ENCODE measurements around the gene PRKAR2B.

Gene PRKAR2B

DNA sequence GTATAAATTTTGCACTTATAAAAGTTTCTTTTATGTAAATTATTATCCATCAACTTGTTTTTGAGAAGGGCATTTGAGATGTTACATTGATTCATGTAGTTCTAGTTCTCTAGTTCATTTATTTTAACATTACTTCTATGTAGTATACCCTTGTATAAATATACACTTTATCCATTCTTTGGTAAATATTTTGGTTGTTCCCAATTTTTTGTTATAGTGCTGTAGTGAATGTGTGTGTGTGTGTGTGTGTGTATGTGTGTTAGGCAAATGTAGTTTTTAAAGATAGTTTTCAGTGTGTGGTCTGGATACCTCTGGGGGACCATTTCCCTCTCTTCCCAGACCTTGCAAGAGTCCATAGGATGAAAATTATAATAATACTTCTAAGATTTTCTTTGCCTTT is 15.0 kb downstream of the PRKAR2B start:
- TF ChIP-seq, protein P1, sequence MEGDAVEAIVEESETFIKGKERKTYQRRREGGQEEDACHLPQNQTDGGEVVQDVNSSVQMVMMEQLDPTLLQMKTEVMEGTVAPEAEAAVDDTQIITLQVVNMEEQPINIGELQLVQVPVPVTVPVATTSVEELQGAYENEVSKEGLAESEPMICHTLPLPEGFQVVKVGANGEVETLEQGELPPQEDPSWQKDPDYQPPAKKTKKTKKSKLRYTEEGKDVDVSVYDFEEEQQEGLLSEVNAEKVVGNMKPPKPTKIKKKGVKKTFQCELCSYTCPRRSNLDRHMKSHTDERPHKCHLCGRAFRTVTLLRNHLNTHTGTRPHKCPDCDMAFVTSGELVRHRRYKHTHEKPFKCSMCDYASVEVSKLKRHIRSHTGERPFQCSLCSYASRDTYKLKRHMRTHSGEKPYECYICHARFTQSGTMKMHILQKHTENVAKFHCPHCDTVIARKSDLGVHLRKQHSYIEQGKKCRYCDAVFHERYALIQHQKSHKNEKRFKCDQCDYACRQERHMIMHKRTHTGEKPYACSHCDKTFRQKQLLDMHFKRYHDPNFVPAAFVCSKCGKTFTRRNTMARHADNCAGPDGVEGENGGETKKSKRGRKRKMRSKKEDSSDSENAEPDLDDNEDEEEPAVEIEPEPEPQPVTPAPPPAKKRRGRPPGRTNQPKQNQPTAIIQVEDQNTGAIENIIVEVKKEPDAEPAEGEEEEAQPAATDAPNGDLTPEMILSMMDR (IDR thresholded peaks at IDR 0.05; ENCODE audit: insufficient read depth, low read length, poor library complexity, severe bottlenecking) = no peak
- H3K4me3 ChIP-seq (replicated peaks; ENCODE audit: low read depth, low read length) = no peak overlapping the region
- H3K27me3 ChIP-seq (replicated peaks; ENCODE audit: control insufficient read depth, insufficient read depth, low read length) = no peaks in the 10 kb centered on the region
- DNase-seq (ENCODE audit: extremely low read depth, insufficient read length) = no peak
- no peaks in the 10 kb centered on the region for H3K36me3 ChIP-seq (ENCODE audit: control insufficient read depth, insufficient read depth, low read length)

DNA sequence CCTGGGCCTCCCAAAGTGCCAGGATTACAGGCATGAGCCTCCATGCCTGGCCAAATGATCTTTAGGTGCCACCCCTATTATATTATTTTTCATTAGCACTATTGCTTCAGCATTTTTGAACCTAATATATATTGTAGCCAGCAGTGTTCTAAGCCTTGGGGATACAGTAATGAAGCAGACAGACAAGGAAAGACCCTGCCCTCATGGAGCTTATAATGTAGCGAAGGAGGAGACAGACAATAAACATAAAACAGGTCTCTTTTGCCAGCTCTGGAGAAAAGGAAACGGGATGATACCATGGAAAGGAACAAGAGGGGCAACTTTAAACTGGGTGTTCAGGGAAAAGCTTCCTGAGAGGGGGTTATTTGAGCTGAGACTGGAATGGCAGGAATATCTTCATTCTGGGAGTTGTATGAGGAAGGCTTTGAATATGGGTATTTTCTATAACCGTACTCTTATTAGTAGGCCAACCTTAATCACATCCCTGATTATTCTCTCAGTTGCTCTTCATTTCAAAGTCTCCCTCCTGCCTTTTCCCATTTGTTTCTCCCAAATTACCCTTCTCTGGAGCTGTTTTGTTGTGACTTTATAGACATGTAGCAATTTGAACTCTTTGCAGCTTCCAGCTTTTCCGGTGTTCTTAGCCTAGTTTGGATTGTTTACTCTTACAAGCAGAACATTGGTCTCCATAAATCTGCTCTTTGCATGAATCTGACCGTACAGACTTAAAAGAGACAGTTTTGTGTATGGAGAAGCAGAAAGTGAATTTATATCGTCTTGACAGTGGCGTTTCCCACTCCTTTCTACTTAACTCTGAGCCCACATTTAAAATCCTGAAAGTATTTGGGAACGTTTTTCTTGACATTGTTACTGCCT is 19.0 kb downstream of the PRKAR2B start:
- DNase-seq (ENCODE audit: extremely low read depth, insufficient read length) = no peak
- H3K27me3 ChIP-seq (replicated peaks; ENCODE audit: control insufficient read depth, insufficient read depth, low read length) = no peaks in the 10 kb centered on the region
- no peaks in the 10 kb centered on the region for H3K36me3 ChIP-seq (ENCODE audit: control insufficient read depth, insufficient read depth, low read length)
- no peak overlapping the region for H3K4me3 ChIP-seq (replicated peaks; ENCODE audit: low read depth, low read length)
- TF ChIP-seq, protein P1 (IDR thresholded peaks at IDR 0.05; ENCODE audit: insufficient read depth, low read length, poor library complexity, severe bottlenecking) = no peak

DNA sequence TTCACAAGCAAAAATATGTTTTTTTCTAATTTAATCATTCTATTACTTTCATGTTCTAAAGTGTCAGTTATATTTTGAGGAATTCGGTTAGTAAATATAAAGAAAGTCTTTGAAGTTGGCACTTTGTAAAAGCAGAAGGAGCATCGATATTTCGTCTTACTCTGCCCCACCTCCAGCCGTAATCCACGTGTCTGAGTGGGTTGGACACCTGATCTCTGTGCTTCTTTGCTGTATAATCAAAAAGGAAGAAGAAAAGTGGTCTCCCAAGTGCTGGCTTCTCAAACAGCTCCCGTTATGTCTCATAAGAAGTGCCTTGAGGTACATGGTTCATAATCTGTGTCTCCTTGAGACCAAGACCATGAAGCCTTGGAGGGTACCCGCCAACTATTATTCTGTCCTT is 19.8 kb downstream of the PRKAR2B start:
- TF ChIP-seq, protein P1 (IDR thresholded peaks at IDR 0.05; ENCODE audit: insufficient read depth, low read length, poor library complexity, severe bottlenecking) = no peak
- no peak for DNase-seq (ENCODE audit: extremely low read depth, insufficient read length)
- no peaks in the 10 kb centered on the region for H3K27me3 ChIP-seq (replicated peaks; ENCODE audit: control insufficient read depth, insufficient read depth, low read length)
- H3K4me3 ChIP-seq (replicated peaks; ENCODE audit: low read depth, low read length) = no peak overlapping the region
- H3K36me3 ChIP-seq (ENCODE audit: control insufficient read depth, insufficient read depth, low read length) = no peaks in the 10 kb centered on the region

DNA sequence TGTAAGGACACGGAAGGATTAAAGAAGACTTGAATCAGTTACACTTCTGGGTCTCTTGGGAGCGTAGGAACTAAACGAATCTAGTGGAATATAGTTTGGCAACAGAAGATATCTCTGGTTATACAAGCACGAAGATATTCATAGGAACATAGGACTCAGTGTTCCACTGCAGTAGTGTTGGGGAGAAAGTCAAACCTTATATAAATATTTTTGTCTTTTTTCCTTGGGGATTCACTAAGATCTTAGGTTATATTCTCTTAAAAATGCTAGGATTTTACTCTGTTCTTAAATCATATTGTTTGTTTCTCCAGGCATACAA is 21.4 kb downstream of the PRKAR2B start:
- no peak for DNase-seq (ENCODE audit: extremely low read depth, insufficient read length)
- no peak overlapping the region for H3K4me3 ChIP-seq (replicated peaks; ENCODE audit: low read depth, low read length)
- H3K36me3 ChIP-seq (ENCODE audit: control insufficient read depth, insufficient read depth, low read length) = no peaks in the 10 kb centered on the region
- TF ChIP-seq, protein P1 (IDR thresholded peaks at IDR 0.05; ENCODE audit: insufficient read depth, low read length, poor library complexity, severe bottlenecking) = no peak
- no peaks in the 10 kb centered on the region for H3K27me3 ChIP-seq (replicated peaks; ENCODE audit: control insufficient read depth, insufficient read depth, low read length)

DNA sequence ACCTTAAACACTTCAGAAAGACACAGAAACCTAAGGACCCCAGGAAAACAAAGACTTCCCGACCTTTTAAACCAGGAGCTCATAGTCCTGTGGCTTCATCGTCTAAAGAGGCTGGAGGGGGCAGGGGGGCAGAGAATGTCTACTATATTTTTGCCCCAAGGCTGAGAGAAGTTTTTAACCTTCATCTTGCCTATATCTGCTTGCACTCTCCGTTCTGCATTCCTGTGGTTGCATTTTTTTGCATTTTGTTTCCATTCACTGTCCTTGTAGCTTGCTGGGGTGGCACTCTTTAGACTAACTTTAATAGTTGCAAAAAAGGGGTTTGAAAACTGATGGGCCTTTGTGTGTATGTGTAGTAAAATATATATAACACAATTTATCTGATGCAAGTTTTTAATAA is 23.7 kb downstream of the PRKAR2B start:
- no peaks in the 10 kb centered on the region for H3K27me3 ChIP-seq (replicated peaks; ENCODE audit: control insufficient read depth, insufficient read depth, low read length)
- H3K36me3 ChIP-seq (ENCODE audit: control insufficient read depth, insufficient read depth, low read length) = no peaks in the 10 kb centered on the region
- DNase-seq (ENCODE audit: extremely low read depth, insufficient read length) = no peak
- H3K4me3 ChIP-seq (replicated peaks; ENCODE audit: low read depth, low read length) = no peak overlapping the region
- TF ChIP-seq, protein P1 (IDR thresholded peaks at IDR 0.05; ENCODE audit: insufficient read depth, low read length, poor library complexity, severe bottlenecking) = no peak
